ENCODE measurements around the gene EFNA4. TPM values are rescaled to one million over a fixed set of nuclear protein-coding genes. Genes with fewer than 3 reads are reported as not detected.

EFNA4 gene
- total RNA-seq, 1 donor from 2014 or later, result 11.8 TPM

DNA sequence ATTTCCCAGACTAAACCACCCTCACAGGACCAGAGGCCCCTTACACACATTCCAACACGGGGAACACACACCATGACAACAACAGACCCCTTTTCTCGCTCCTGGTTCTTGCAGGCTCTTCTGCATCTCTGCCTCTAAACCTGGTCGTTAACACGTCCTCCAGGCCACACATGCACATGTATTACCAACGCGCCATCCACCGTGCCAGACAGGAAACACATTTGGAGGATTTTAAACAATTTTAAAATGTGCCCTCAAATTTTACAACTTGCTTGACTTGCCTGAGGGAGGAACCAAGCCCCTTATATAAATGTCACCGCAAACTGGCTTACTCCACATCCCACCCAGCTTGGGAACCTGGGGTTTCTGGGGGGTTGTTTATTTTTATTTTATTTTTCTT is 47.3 kb downstream of the EFNA4 start:
- Histone ChIP-seq H3K4me3 (ENCODE audit: insufficient read depth, low read depth, low read length) (no peak overlapping the region), H3K27me3 (ENCODE audit: insufficient read depth, low read length) (peaks cover 8% of the 10 kb centered on the region), H3K4me1 (ENCODE audit: insufficient read depth, low read length) (no peaks in the 10 kb centered on the region), H3K9ac (ENCODE audit: low read length) (no peak overlapping the region), H3K4me2 (ENCODE audit: low read length) (no peak overlapping the region), H3K36me3 (ENCODE audit: insufficient read depth, low read length) (no peaks in the 10 kb centered on the region), H3K9me3 (ENCODE audit: insufficient read depth, low read depth, low read length) (no peaks in the 10 kb centered on the region), H3K27ac (ENCODE audit: low read depth, low read length) (no peak overlapping the region), H3K79me2 (ENCODE audit: insufficient read depth, low read length) (no peaks in the 10 kb centered on the region), H4K20me1 (ENCODE audit: insufficient read depth, low read length) (no peaks in the 10 kb centered on the region), H2AFZ (ENCODE audit: low read depth, low read length) (no peak overlapping the region)
- no peak for TF ChIP-seq EZH2 (IDR thresholded peaks at IDR 0.05; ENCODE audit: insufficient read depth, low read length)
- TF ChIP-seq, protein P1, sequence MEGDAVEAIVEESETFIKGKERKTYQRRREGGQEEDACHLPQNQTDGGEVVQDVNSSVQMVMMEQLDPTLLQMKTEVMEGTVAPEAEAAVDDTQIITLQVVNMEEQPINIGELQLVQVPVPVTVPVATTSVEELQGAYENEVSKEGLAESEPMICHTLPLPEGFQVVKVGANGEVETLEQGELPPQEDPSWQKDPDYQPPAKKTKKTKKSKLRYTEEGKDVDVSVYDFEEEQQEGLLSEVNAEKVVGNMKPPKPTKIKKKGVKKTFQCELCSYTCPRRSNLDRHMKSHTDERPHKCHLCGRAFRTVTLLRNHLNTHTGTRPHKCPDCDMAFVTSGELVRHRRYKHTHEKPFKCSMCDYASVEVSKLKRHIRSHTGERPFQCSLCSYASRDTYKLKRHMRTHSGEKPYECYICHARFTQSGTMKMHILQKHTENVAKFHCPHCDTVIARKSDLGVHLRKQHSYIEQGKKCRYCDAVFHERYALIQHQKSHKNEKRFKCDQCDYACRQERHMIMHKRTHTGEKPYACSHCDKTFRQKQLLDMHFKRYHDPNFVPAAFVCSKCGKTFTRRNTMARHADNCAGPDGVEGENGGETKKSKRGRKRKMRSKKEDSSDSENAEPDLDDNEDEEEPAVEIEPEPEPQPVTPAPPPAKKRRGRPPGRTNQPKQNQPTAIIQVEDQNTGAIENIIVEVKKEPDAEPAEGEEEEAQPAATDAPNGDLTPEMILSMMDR (IDR thresholded peaks at IDR 0.05; ENCODE audit: insufficient read depth, low read depth, low read length), result no peak
- Mint-ChIP-seq H3K9me3 (ENCODE audit: unreplicated experiment) (no peaks in the 10 kb centered on the region), H3K27ac (ENCODE audit: unreplicated experiment) (no peak overlapping the region), H3K36me3 (ENCODE audit: low read depth, unreplicated experiment) (no peaks in the 10 kb centered on the region), H3K27me3 (ENCODE audit: low read depth, unreplicated experiment) (peaks cover 29% of the 10 kb centered on the region), H3K4me1 (ENCODE audit: low read depth, unreplicated experiment) (no peaks in the 10 kb centered on the region), H3K4me3 (ENCODE audit: unreplicated experiment) (no peak overlapping the region)
- no peak for FAIRE-seq
- DNase-seq (ENCODE audit: low read depth), result no peak

DNA sequence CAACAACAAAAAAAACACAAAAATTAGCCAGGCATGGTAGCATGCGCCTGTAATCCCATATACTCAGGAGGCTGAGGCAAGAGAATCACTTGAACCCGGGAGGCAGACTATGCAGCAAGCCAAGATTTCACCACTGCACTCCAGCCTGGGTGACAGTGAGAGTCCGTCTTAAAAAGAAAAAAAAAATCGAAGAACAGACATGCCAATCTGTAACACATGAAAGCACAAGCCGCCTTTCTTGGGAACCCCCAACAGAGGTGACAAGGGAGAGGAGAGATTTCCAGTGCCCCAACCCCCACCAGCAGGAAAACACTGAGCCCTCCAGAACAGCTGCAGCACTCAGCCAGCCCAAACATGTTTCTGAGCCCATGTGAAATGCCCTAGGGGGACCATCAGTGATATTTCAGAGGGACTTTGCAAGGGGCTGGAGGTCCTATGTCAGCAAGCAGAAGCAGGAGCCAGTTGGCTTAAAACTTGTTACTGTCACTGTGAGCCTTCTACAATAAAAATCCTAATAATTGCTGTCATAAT is 50.0 kb downstream of the EFNA4 start:
- H3K4me1 ChIP-seq (ENCODE audit: insufficient read depth, low read length), result no peaks in the 10 kb centered on the region
- DNase-seq (ENCODE audit: low read depth) (no peak), FAIRE-seq (no peak)
- no peaks in the 10 kb centered on the region for H3K9me3 ChIP-seq (ENCODE audit: insufficient read depth, low read depth, low read length)
- H3K27ac ChIP-seq (ENCODE audit: low read depth, low read length), result no peak overlapping the region
- Mint-ChIP-seq H3K36me3 (ENCODE audit: low read depth, unreplicated experiment) (no peaks in the 10 kb centered on the region), H3K27me3 (ENCODE audit: low read depth, unreplicated experiment) (peaks cover 28% of the 10 kb centered on the region), H3K9me3 (ENCODE audit: unreplicated experiment) (no peaks in the 10 kb centered on the region), H3K4me1 (ENCODE audit: low read depth, unreplicated experiment) (no peaks in the 10 kb centered on the region), H3K4me3 (ENCODE audit: unreplicated experiment) (no peak overlapping the region), H3K27ac (ENCODE audit: unreplicated experiment) (no peak overlapping the region)
- H3K4me3 ChIP-seq (ENCODE audit: insufficient read depth, low read depth, low read length), result no peak overlapping the region
- H3K79me2 ChIP-seq (ENCODE audit: insufficient read depth, low read length), result no peaks in the 10 kb centered on the region
- H3K4me2 ChIP-seq (ENCODE audit: low read length), result no peak overlapping the region
- no peak for TF ChIP-seq EZH2 (IDR thresholded peaks at IDR 0.05; ENCODE audit: insufficient read depth, low read length)
- no peaks in the 10 kb centered on the region for H3K36me3 ChIP-seq (ENCODE audit: insufficient read depth, low read length)
- peaks cover 6% of the 10 kb centered on the region for H3K27me3 ChIP-seq (ENCODE audit: insufficient read depth, low read length)
- H2AFZ ChIP-seq (ENCODE audit: low read depth, low read length), result no peak overlapping the region
- no peak overlapping the region for H3K9ac ChIP-seq (ENCODE audit: low read length)
- no peaks in the 10 kb centered on the region for H4K20me1 ChIP-seq (ENCODE audit: insufficient read depth, low read length)

GRCh38 chr1:155116113-155116764 is 52.7 kb downstream of the EFNA4 start:
- DNase-seq (ENCODE audit: low read depth), result no peak
- Histone ChIP-seq H3K9me3 (ENCODE audit: insufficient read depth, low read depth, low read length) (no peaks in the 10 kb centered on the region), H3K27ac (ENCODE audit: low read depth, low read length) (no peak overlapping the region), H3K36me3 (ENCODE audit: insufficient read depth, low read length) (no peaks in the 10 kb centered on the region), H3K27me3 (ENCODE audit: insufficient read depth, low read length) (peaks cover 24% of the 10 kb centered on the region), H4K20me1 (ENCODE audit: insufficient read depth, low read length) (no peaks in the 10 kb centered on the region), H3K4me1 (ENCODE audit: insufficient read depth, low read length) (no peaks in the 10 kb centered on the region), H3K4me3 (ENCODE audit: insufficient read depth, low read depth, low read length) (no peak overlapping the region), H2AFZ (ENCODE audit: low read depth, low read length) (no peak overlapping the region), H3K9ac (ENCODE audit: low read length) (no peak overlapping the region), H3K79me2 (ENCODE audit: insufficient read depth, low read length) (no peaks in the 10 kb centered on the region), H3K4me2 (ENCODE audit: low read length) (no peak overlapping the region)
- no peak for FAIRE-seq
- Mint-ChIP-seq H3K27me3 (ENCODE audit: low read depth, unreplicated experiment) (peaks cover 39% of the 10 kb centered on the region), H3K27ac (ENCODE audit: unreplicated experiment) (no peak overlapping the region), H3K9me3 (ENCODE audit: unreplicated experiment) (peaks cover under 1% of the 10 kb centered on the region), H3K4me3 (ENCODE audit: unreplicated experiment) (no peak overlapping the region), H3K36me3 (ENCODE audit: low read depth, unreplicated experiment) (no peaks in the 10 kb centered on the region), H3K4me1 (ENCODE audit: low read depth, unreplicated experiment) (no peaks in the 10 kb centered on the region)
- no peak for TF ChIP-seq EZH2 (IDR thresholded peaks at IDR 0.05; ENCODE audit: insufficient read depth, low read length)
- TF ChIP-seq, protein P1 (IDR thresholded peaks at IDR 0.05; ENCODE audit: insufficient read depth, low read depth, low read length), result no peak
